Activated B cell treated with CpG ODN at 0.5 μM for 24 hours (primary cell): ENCODE measurements around the gene RAD18. TPM values are rescaled to one million over a fixed set of nuclear protein-coding genes. Genes with fewer than 3 reads are reported as not detected.

Source experiments
- ATAC-seq: fragments of 200-7000 bp; cut with Tn5 transposase; one replicate; pipeline ENCODE4 v1.10.0; 2021; ENCODE audit warnings: low read depth, mild to moderate bottlenecking, moderate library complexity
- CTCF ChIA-PET: fragments of 350-600 bp; sonication (Branson Sonifier 250); formaldehyde crosslinking; loops from one replicate; lab custom pipeline; 2021; ENCODE audit warnings: antibody characterized with exemption; lab: Charles Lee
- POLR2A ChIA-PET: fragments of 350-600 bp; sonication (Branson Sonifier 250); formaldehyde crosslinking; loops from one replicate; lab custom pipeline; 2021; ENCODE audit warnings: antibody characterized with exemption; lab: Charles Lee
- DNase-seq: peaks from one replicate; pipeline ENCODE4 v3.0.0; 2022
- H3K27ac Mint-ChIP-seq: one replicate; pipeline ENCODE4 v1.8.0; 2020; ENCODE audit warnings: mixed read lengths
- H3K27me3 Mint-ChIP-seq: one replicate; pipeline ENCODE4 v1.8.0; 2021; ENCODE audit warnings: mixed read lengths
- H3K36me3 Mint-ChIP-seq: one replicate; pipeline ENCODE4 v1.8.0; 2021; ENCODE audit warnings: low read depth, mixed read lengths
- H3K4me1 Mint-ChIP-seq: one replicate; pipeline ENCODE4 v1.8.0; 2021; ENCODE audit warnings: mixed read lengths
- H3K4me3 Mint-ChIP-seq: one replicate; pipeline ENCODE4 v1.8.0; 2020; ENCODE audit warnings: mild to moderate bottlenecking, mixed read lengths
- H3K9me3 Mint-ChIP-seq: one replicate; pipeline ENCODE4 v1.8.0; 2020; ENCODE audit warnings: mixed read lengths
- intact Hi-C: fragments of 100-400 bp; cut with micrococcal nuclease; formaldehyde crosslinking; loops from one replicate; pipeline ENCODE4 v1.15.1; 2024
- total RNA-seq: library from RNA; stranded (reverse); gene quantifications from 2 replicates; pipeline ENCODE4 v1.2.3, GENCODE V29; 2022
- TF ChIP-seq, protein P1 (sequence below): fragments of 200-600 bp; IDR thresholded peaks from one replicate; pipeline ENCODE4 v1.8.0; 2022; ENCODE audit warnings: antibody characterized with exemption, mild to moderate bottlenecking

Gene RAD18
- total RNA-seq, 1 donor from 2014 or later: 21.6 TPM

GRCh38 chr3:8846176-8846575 is 117.1 kb downstream of the RAD18 start:
- Mint-ChIP-seq H3K36me3 (no peaks in the 10 kb centered on the region), H3K27ac (no peak overlapping the region), H3K4me1 (no peaks in the 10 kb centered on the region), H3K9me3 (no peaks in the 10 kb centered on the region), H3K4me3 (no peak overlapping the region), H3K27me3 (no peaks in the 10 kb centered on the region)
- CTCF ChIA-PET: no interaction called here
- TF ChIP-seq, protein P1, sequence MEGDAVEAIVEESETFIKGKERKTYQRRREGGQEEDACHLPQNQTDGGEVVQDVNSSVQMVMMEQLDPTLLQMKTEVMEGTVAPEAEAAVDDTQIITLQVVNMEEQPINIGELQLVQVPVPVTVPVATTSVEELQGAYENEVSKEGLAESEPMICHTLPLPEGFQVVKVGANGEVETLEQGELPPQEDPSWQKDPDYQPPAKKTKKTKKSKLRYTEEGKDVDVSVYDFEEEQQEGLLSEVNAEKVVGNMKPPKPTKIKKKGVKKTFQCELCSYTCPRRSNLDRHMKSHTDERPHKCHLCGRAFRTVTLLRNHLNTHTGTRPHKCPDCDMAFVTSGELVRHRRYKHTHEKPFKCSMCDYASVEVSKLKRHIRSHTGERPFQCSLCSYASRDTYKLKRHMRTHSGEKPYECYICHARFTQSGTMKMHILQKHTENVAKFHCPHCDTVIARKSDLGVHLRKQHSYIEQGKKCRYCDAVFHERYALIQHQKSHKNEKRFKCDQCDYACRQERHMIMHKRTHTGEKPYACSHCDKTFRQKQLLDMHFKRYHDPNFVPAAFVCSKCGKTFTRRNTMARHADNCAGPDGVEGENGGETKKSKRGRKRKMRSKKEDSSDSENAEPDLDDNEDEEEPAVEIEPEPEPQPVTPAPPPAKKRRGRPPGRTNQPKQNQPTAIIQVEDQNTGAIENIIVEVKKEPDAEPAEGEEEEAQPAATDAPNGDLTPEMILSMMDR: no peak
- intact Hi-C loops: no loop called here
- DNase-seq (no peak), ATAC-seq (no peak)
- POLR2A ChIA-PET: no interaction called here

GRCh38 chr3:8845641-8846040 is 117.6 kb downstream of the RAD18 start:
- Mint-ChIP-seq H3K27ac (no peak overlapping the region), H3K27me3 (no peaks in the 10 kb centered on the region), H3K4me1 (no peaks in the 10 kb centered on the region), H3K4me3 (no peak overlapping the region), H3K9me3 (no peaks in the 10 kb centered on the region), H3K36me3 (no peaks in the 10 kb centered on the region)
- TF ChIP-seq, protein P1: no peak
- intact Hi-C loops: no loop called here
- ATAC-seq: no peak
- ChIA-PET CTCF (no interaction called here), POLR2A (no interaction called here)
- DNase-seq: no peak

GRCh38 chr3:8843347-8843746 is 119.9 kb downstream of the RAD18 start:
- Mint-ChIP-seq H3K36me3 (no peaks in the 10 kb centered on the region), H3K9me3 (no peaks in the 10 kb centered on the region), H3K27ac (no peak overlapping the region)

DNA sequence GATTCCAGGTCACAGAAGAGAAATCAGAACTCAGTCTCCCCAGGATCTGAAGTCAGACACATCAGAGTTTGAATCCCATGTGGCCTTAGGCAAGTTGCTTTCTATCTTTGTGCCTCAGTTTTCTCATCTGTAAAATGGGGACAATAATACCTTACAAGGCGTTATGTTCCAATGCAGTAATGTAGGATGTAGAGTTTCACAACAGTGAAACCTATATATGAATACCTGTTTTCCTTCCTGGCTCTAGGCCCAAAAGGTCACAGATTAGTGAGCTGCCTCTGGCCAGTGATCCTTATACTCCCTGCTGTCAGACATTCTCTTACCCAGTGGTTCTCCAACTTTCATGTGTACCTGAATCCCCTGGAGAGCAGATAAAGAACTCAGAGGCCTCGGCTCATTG is 121.0 kb downstream of the RAD18 start:
- ChIA-PET CTCF (no interaction called here), POLR2A (no interaction called here)
- intact Hi-C loops: no loop called here
- ATAC-seq: no peak
- no peaks in the 10 kb centered on the region for H3K27me3 Mint-ChIP-seq
- no peak for DNase-seq
- H3K4me3 Mint-ChIP-seq: no peak overlapping the region
- H3K4me1 Mint-ChIP-seq: no peaks in the 10 kb centered on the region
- TF ChIP-seq, protein P1: no peak
- H3K36me3 Mint-ChIP-seq: no peaks in the 10 kb centered on the region
- H3K9me3 Mint-ChIP-seq: no peaks in the 10 kb centered on the region
- no peak overlapping the region for H3K27ac Mint-ChIP-seq

More at GRCh38 chr3:8843347-8843746, 119.9 kb downstream of the RAD18 start:
- CTCF ChIA-PET: no interaction called here
- intact Hi-C loops: no loop called here
- POLR2A ChIA-PET: no interaction called here
- H3K4me1 Mint-ChIP-seq: no peaks in the 10 kb centered on the region
- ATAC-seq: no peak
- DNase-seq: no peak
- H3K4me3 Mint-ChIP-seq: no peak overlapping the region
- H3K27me3 Mint-ChIP-seq: no peaks in the 10 kb centered on the region
- TF ChIP-seq, protein P1: no peak

DNA sequence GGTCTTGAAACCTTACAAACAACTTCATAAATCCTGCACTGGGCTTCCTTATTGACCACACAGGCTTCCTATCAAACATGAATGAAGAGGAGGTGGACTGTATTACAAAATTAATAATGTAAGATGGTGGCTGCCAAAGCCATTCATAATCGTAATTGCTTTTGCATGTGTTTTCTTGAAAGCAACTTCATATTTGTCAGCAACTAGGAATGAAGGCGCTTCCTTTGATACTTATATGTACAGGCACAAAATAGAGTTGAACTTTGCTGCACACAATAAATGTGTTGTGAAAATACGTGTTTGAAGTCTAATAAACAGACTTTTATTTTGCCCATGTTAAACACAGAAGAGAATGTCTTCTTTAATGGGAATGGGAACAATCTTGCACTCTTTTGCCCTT is 121.8 kb downstream of the RAD18 start:
- Mint-ChIP-seq H3K9me3 (no peaks in the 10 kb centered on the region), H3K4me3 (no peak overlapping the region), H3K36me3 (no peaks in the 10 kb centered on the region), H3K4me1 (no peaks in the 10 kb centered on the region), H3K27ac (no peak overlapping the region), H3K27me3 (no peaks in the 10 kb centered on the region)
- POLR2A ChIA-PET: no interaction called here
- intact Hi-C loops: no loop called here
- TF ChIP-seq, protein P1: no peak
- DNase-seq (no peak), ATAC-seq (no peak)
- CTCF ChIA-PET: no interaction called here
